CD4-positive, alpha-beta memory T cell (primary cell): Measurements from ENCODE around the gene ZNF805. TPM values are rescaled to one million over a fixed set of nuclear protein-coding genes. Genes with fewer than 3 reads are reported as not detected.
"Not testable (repeated sequence)": the region's sequence is repeated elsewhere in the genome, so short reads cannot be mapped to it uniquely, and the experiment has no call there.

Experiments used
- CTCF ChIA-PET: fragments of 350-600 bp; sonication (Branson Sonifier 250); formaldehyde crosslinking; loops from one replicate; lab custom pipeline; 2021; ENCODE audit warnings: inconsistent platforms; ENCODE audit not compliant: partially characterized antibody; lab: Charles Lee
- POLR2A ChIA-PET: fragments of 350-600 bp; sonication (Branson Sonifier 250); formaldehyde crosslinking; loops from one replicate; lab custom pipeline; 2021; ENCODE audit not compliant: partially characterized antibody; lab: Charles Lee
- DNase-seq, 5 donors: peaks; one replicate each; pipeline versions ENCODE4 v3.0.0 to v3.0.0-alpha.2; 2020 to 2022; ENCODE audit warnings: mixed read lengths in 1 of 5
- H3K27ac ChIP-seq: one replicate; pipeline ENCODE4 v1.7.0; 2013; ENCODE audit warnings: low read depth, low read length
- H3K27me3 ChIP-seq: 2 replicates; pipeline ENCODE4 v1.7.0; 2013; ENCODE audit warnings: mild to moderate bottlenecking, low read length, moderate library complexity; ENCODE audit not compliant: insufficient read depth
- H3K36me3 ChIP-seq: 2 replicates; pipeline ENCODE4 v1.7.0; 2013; ENCODE audit warnings: mild to moderate bottlenecking, low read length, moderate library complexity; ENCODE audit not compliant: insufficient read depth
- H3K4me1 ChIP-seq: 2 replicates; pipeline ENCODE4 v1.7.0; 2013; ENCODE audit warnings: mild to moderate bottlenecking, low read length, moderate library complexity; ENCODE audit not compliant: insufficient read depth
- H3K4me3 ChIP-seq, 2 donors: one replicate each; pipeline ENCODE4 v1.7.0; 2013; ENCODE audit warnings: low read length in 2 of 2, mild to moderate bottlenecking in 1 of 2
- H3K9me3 ChIP-seq, 2 donors: one replicate each; pipeline ENCODE4 v1.7.0; 2013; ENCODE audit warnings: low read length in 2 of 2, control low read depth in 1 of 2; ENCODE audit not compliant: control insufficient read depth in 1 of 2
- H3K27ac Mint-ChIP-seq, 7 donors: one replicate each; pipeline ENCODE4 v1.8.0; 2020 to 2021; ENCODE audit warnings: mixed read lengths in 7 of 7, mild to moderate bottlenecking in 6 of 7, inconsistent platforms in 3 of 7, moderate library complexity in 3 of 7
- H3K27me3 Mint-ChIP-seq, 2 donors: one replicate each; pipeline ENCODE4 v1.8.0; 2020 to 2021; ENCODE audit warnings: mixed read lengths in 2 of 2
- H3K36me3 Mint-ChIP-seq, 2 donors: one replicate each; pipeline ENCODE4 v1.8.0; 2020 to 2021; ENCODE audit warnings: mixed read lengths in 2 of 2, inconsistent platforms in 1 of 2, mild to moderate bottlenecking in 1 of 2
- H3K4me1 Mint-ChIP-seq, 4 donors: one replicate each; pipeline ENCODE4 v1.8.0; 2020 to 2021; ENCODE audit warnings: mixed read lengths in 4 of 4, mild to moderate bottlenecking in 1 of 4
- H3K4me3 Mint-ChIP-seq, 8 donors: one replicate each; pipeline ENCODE4 v1.8.0; 2020 to 2021; ENCODE audit warnings: mixed read lengths in 8 of 8, mild to moderate bottlenecking in 7 of 8, moderate library complexity in 6 of 8, inconsistent platforms in 3 of 8
- H3K9me3 Mint-ChIP-seq, 8 donors: one replicate each; pipeline ENCODE4 v1.8.0; 2020 to 2021; ENCODE audit warnings: mixed read lengths in 8 of 8, mild to moderate bottlenecking in 5 of 8, inconsistent platforms in 3 of 8, moderate library complexity in 1 of 8
- intact Hi-C: fragments of 100-400 bp; cut with micrococcal nuclease; formaldehyde crosslinking; loops from one replicate; pipeline ENCODE4 v1.15.1; 2023
- polyA plus RNA-seq, 2 donors: library from polyadenylated mRNA; unstranded; fragments of 300-500 nt; fragmentation: Illumina TruSeq; gene quantifications; one replicate each; pipeline ENCODE4 v1.2.3, GENCODE V29; 2021
- total RNA-seq, 2 experiments: library from RNA; stranded (reverse); gene quantifications; one replicate each; pipeline ENCODE4 v1.2.3, GENCODE V29; 2021

ZNF805 gene
- total RNA-seq (10 to 100 TPM; 19.7 to 21.6 TPM), polyA plus RNA-seq (1 to 10 TPM; 2.7 to 5.6 TPM)

- H3K36me3 Mint-ChIP-seq: peaks cover 17 to 29% of the 10 kb centered on the region in 2 donors
- no peaks in the 10 kb centered on the region for H3K27me3 Mint-ChIP-seq
Measured at GRCh38 chr19:57240311-57241090, at the start of gene ZNF805. TSS of gene ZNF805 (plus strand) at chr19:57240632. CDS start at chr19:57240892, 260 bp downstream.

GRCh38 chr19:57191141-57192076, 49.0 kb upstream of the ZNF805 start, which contains the start of gene ZNF264:
TSS of gene ZNF264 (plus strand) at chr19:57191500. CDS start at chr19:57191914, 414 bp downstream.
- peak; percentile 88 to 90 (median 88) for DNase-seq
- Mint-ChIP-seq H3K27me3 (peaks cover 6 to 7% of the 10 kb centered on the region in 2 donors), H3K27ac (peak within 1 kb of the TSS; percentile 94 to 98 (median 96)), H3K36me3 (peaks cover 59 to 63% of the 10 kb centered on the region in 2 donors), H3K9me3 (peaks cover 5 to 49% (median 23%) of the 10 kb centered on the region in 8 donors), H3K4me3 (peak within 1 kb of the TSS; percentile 91 to 94 (median 93)), H3K4me1 (peaks cover 19 to 54% (median 36%) of the 10 kb centered on the region in 4 donors)
- Histone ChIP-seq H3K27me3 (no peaks in the 10 kb centered on the region), H3K9me3 (peaks cover 0 to 4% of the 10 kb centered on the region in 2 donors), H3K4me1 (peaks cover 23% of the 10 kb centered on the region), H3K27ac (peak within 1 kb of the TSS; percentile 77), H3K4me3 (peak within 1 kb of the TSS; percentile 57 to 73), H3K36me3 (peaks cover 25% of the 10 kb centered on the region)
- CTCF ChIA-PET: interaction anchor here (0.5 kb wide), 1 partner anchor 43 kb away, joined by 3 read pairs; no protein-coding TSS in a partner anchor
- intact Hi-C loops: loop anchor here (1.0 to 5.0 kb wide), 4 partner anchors 49 to 799 kb away; partner anchors contain the start of genes ZNF460, ZNF548, ZNF582 and ZNF805
- POLR2A ChIA-PET: interaction anchor here (0.6 to 2.1 kb wide), 14 partner anchors 8 to 1084 kb away, joined by 3 to 11 read pairs (median 4); partner anchors contain the start of genes DUXA, TRAPPC2B, ZNF274 and ZNF547

More at GRCh38 chr19:57240311-57241090, at the start of gene ZNF805:
- Histone ChIP-seq H3K4me3 (peak within 1 kb of the TSS; percentile 67 to 71), H3K36me3 (peaks cover 15% of the 10 kb centered on the region), H3K9me3 (no peaks in the 10 kb centered on the region), H3K27ac (peak within 1 kb of the TSS; percentile 88), H3K27me3 (no peaks in the 10 kb centered on the region), H3K4me1 (peaks cover 32% of the 10 kb centered on the region)
- intact Hi-C loops: loop anchor here (1.0 to 2.0 kb wide), 8 partner anchors 40 to 1100 kb away; partner anchors contain the start of genes ZNF264, ZNF304, ZNF444 and ZNF460
- ChIA-PET CTCF (no interaction called here), POLR2A (interaction anchor here (1.0 to 2.6 kb wide), 8 partner anchors 32 to 1120 kb away, joined by 5 to 20 read pairs (median 6); partner anchors contain the start of genes TRAPPC2B, ZNF264, ZNF274 and ZNF304)
- H3K4me3 Mint-ChIP-seq: peak within 1 kb of the TSS; percentile 89 to 96 (median 94)
- H3K9me3 Mint-ChIP-seq: peaks cover 0 to 3% (median 0%) of the 10 kb centered on the region in 8 donors
- H3K4me1 Mint-ChIP-seq: peaks cover 15 to 51% (median 36%) of the 10 kb centered on the region in 4 donors
- DNase-seq: peak; percentile 94 to 96 (median 96)
- peak within 1 kb of the TSS; percentile 94 to 98 (median 96) for H3K27ac Mint-ChIP-seq

GRCh38 chr19:57192077-57192420, 48.4 kb upstream of the ZNF805 start:
- Histone ChIP-seq H3K9me3 (peaks cover 0 to 3% of the 10 kb centered on the region in 2 donors), H3K4me3 (peak overlapping the region; percentile 53 to 57), H3K27me3 (no peaks in the 10 kb centered on the region), H3K4me1 (peaks cover 23% of the 10 kb centered on the region), H3K27ac (peak overlapping the region; percentile 77), H3K36me3 (peaks cover 32% of the 10 kb centered on the region)
- ChIA-PET POLR2A (interaction anchor here (1.2 to 2.1 kb wide), 8 partner anchors 8 to 811 kb away, joined by 3 to 11 read pairs (median 6); partner anchors contain the start of genes ZNF548, ZNF606 and ZNF805), CTCF (no interaction called here)
- intact Hi-C loops: loop anchor here (5.0 kb wide), 2 partner anchors 90 to 800 kb away; partner anchors contain the start of genes ZNF460 and ZNF582
- Mint-ChIP-seq H3K4me1 (peaks cover 23 to 55% (median 36%) of the 10 kb centered on the region in 4 donors), H3K27me3 (peaks cover 6 to 7% of the 10 kb centered on the region in 2 donors), H3K4me3 (peak overlapping the region; percentile 91 to 94 (median 93)), H3K27ac (peak overlapping the region; percentile 85 to 96 (median 91)), H3K36me3 (peaks cover 66 to 69% of the 10 kb centered on the region in 2 donors), H3K9me3 (peaks cover 5 to 49% (median 22%) of the 10 kb centered on the region in 8 donors)
- no peak for DNase-seq

- DNase-seq: no peak
- CTCF ChIA-PET: no interaction called here
- H3K36me3 ChIP-seq: peaks cover 33% of the 10 kb centered on the region
- H3K4me3 ChIP-seq: no peak overlapping the region
- H3K27me3 ChIP-seq: no peaks in the 10 kb centered on the region
- no peak overlapping the region for H3K27ac ChIP-seq
- H3K4me3 Mint-ChIP-seq: peak overlapping the region; percentile 91 to 94 (median 93)
- peaks cover 23% of the 10 kb centered on the region for H3K4me1 ChIP-seq
- POLR2A ChIA-PET: no interaction called here
- peak overlapping the region; percentile 54 to 96 (median 82) for H3K27ac Mint-ChIP-seq
- intact Hi-C loops: loop anchor here (5.0 kb wide), 2 partner anchors 89 to 801 kb away; partner anchors contain the start of genes ZNF460 and ZNF582
- H3K27me3 Mint-ChIP-seq: peaks cover 2% of the 10 kb centered on the region in 2 donors
- H3K9me3 ChIP-seq: no peaks in the 10 kb centered on the region
- peaks cover 5 to 45% (median 17%) of the 10 kb centered on the region in 8 donors for H3K9me3 Mint-ChIP-seq
- peaks cover 23 to 55% (median 36%) of the 10 kb centered on the region in 4 donors for H3K4me1 Mint-ChIP-seq
- peaks cover 70 to 75% of the 10 kb centered on the region in 2 donors for H3K36me3 Mint-ChIP-seq
Measured at GRCh38 chr19:57192993-57193392, 47.4 kb upstream of the ZNF805 start.

- H3K27me3 Mint-ChIP-seq, H3K4me3 ChIP-seq, H3K4me1 ChIP-seq, DNase-seq, CTCF ChIA-PET, H3K9me3 ChIP-seq, H3K27ac ChIP-seq, H3K27ac Mint-ChIP-seq, H3K4me3 Mint-ChIP-seq, intact Hi-C loops, H3K27me3 ChIP-seq: not testable (repeated sequence)
- H3K36me3 ChIP-seq: peaks cover 47% of the 10 kb centered on the region
- H3K4me1 Mint-ChIP-seq: peaks cover 16 to 51% (median 25%) of the 10 kb centered on the region in 4 donors
- peaks cover 92 to 93% of the 10 kb centered on the region in 2 donors for H3K36me3 Mint-ChIP-seq
- POLR2A ChIA-PET: interaction anchor here (1.3 kb wide), 1 partner anchor 804 kb away, joined by 3 read pairs; the partner anchor contains the start of gene ZNF606
- H3K9me3 Mint-ChIP-seq: peaks cover 0 to 30% (median 6%) of the 10 kb centered on the region in 8 donors
Measured at GRCh38 chr19:57197874-57198273, 42.6 kb upstream of the ZNF805 start.

GRCh38 chr19:57202160-57202559, 38.3 kb upstream of the ZNF805 start:
- intact Hi-C loops: no loop called here
- Mint-ChIP-seq H3K27me3 (no peaks in the 10 kb centered on the region), H3K4me3 (no peak overlapping the region), H3K36me3 (peaks cover 82 to 85% of the 10 kb centered on the region in 2 donors), H3K27ac (no peak overlapping the region), H3K9me3 (peaks cover 0 to 43% (median 12%) of the 10 kb centered on the region in 8 donors), H3K4me1 (peaks cover 11 to 38% (median 18%) of the 10 kb centered on the region in 4 donors)
- Histone ChIP-seq H3K27ac (no peak overlapping the region), H3K27me3 (no peaks in the 10 kb centered on the region), H3K9me3 (peaks cover 0 to 7% of the 10 kb centered on the region in 2 donors), H3K36me3 (peaks cover 40% of the 10 kb centered on the region), H3K4me1 (no peaks in the 10 kb centered on the region), H3K4me3 (no peak overlapping the region)
- CTCF ChIA-PET: no interaction called here
- POLR2A ChIA-PET: no interaction called here
- DNase-seq: no peak
